PC-3 (cell line): ENCODE data around the gene MARS2. TPM values are rescaled to one million over a fixed set of nuclear protein-coding genes. Genes with fewer than 3 reads are reported as not detected.
A peak's percentile ranks its signal among the peaks of the same experiment; 100 is the strongest.

Experiments used
- ATAC-seq: fragments of 200-7000 bp; cut with Tn5 transposase; 2 replicates; pipeline ENCODE4 v1.9.1; 2020; ENCODE audit warnings: mild to moderate bottlenecking, moderate library complexity
- BruUV-seq: library from RNA; stranded (reverse); fragments of 400-500 nt; replicated peaks from 2 replicates; lab custom pipeline; 2021; lab: Mats Ljungman, UMichigan
- CTCF ChIA-PET: fragments of 300-600 bp; sonication (Branson Sonifier 250); formaldehyde crosslinking; loops from one replicate; lab custom pipeline; 2022; ENCODE audit warnings: antibody characterized with exemption; lab: Charles Lee
- POLR2A ChIA-PET: fragments of 300-600 bp; sonication (Branson Sonifier 250); formaldehyde crosslinking; loops from one replicate; lab custom pipeline; 2022; ENCODE audit warnings: antibody characterized with exemption; ENCODE audit not compliant: unreplicated experiment; lab: Charles Lee
- DNase-seq: peaks from one replicate; pipeline ENCODE4 v3.0.0-alpha.2; 2015
- H2AFZ ChIP-seq: fragments of 300-600 bp; sonication (generic); 2 replicates; pipeline ENCODE4 v1.6.0; 2016; ENCODE audit warnings: antibody characterized with exemption, low read length
- H3F3A ChIP-seq: fragments of 300-600 bp; sonication (generic); one replicate; pipeline ENCODE4 v1.6.0; 2017; ENCODE audit warnings: antibody characterized with exemption, low read length, control low read depth, mild to moderate bottlenecking; ENCODE audit not compliant: unreplicated experiment
- H3K27ac ChIP-seq: fragments of 300-600 bp; sonication (generic); 2 replicates; pipeline ENCODE4 v1.5.1; 2016; ENCODE audit warnings: mild to moderate bottlenecking, low read length
- H3K27me3 ChIP-seq: fragments of 300-600 bp; sonication (generic); 2 replicates; pipeline ENCODE4 v1.6.1; 2016; ENCODE audit warnings: low read length, mixed read lengths
- H3K36me3 ChIP-seq: fragments of 300-600 bp; sonication (generic); 2 replicates; pipeline ENCODE4 v1.6.1; 2016; ENCODE audit warnings: low read depth, mixed run types, low read length, mixed read lengths
- H3K4me1 ChIP-seq: fragments of 300-600 bp; sonication (generic); 2 replicates; pipeline ENCODE4 v1.5.1; 2016; ENCODE audit warnings: low read length; ENCODE audit not compliant: insufficient read depth
- H3K4me2 ChIP-seq: fragments of 300-600 bp; sonication (generic); 2 replicates; pipeline ENCODE4 v1.6.0; 2016; ENCODE audit warnings: low read length
- H3K4me3 ChIP-seq: fragments of 300-600 bp; sonication (generic); 2 replicates; pipeline ENCODE4 v1.5.1; 2016; ENCODE audit warnings: mild to moderate bottlenecking, low read length, mixed read lengths
- H3K79me2 ChIP-seq: fragments of 300-600 bp; sonication (generic); 2 replicates; pipeline ENCODE4 v1.6.1; 2017; ENCODE audit warnings: low read length, mixed read lengths
- H3K9ac ChIP-seq: fragments of 300-600 bp; sonication (generic); 2 replicates; pipeline ENCODE4 v1.6.0; 2016; ENCODE audit warnings: mild to moderate bottlenecking, low read length
- H3K9me2 ChIP-seq: fragments of 300-600 bp; sonication (generic); replicated peaks from 2 replicates; pipeline ENCODE4 v1.6.1; 2016; ENCODE audit warnings: mixed run types, low read length, mixed read lengths
- H3K9me3 ChIP-seq: fragments of 300-600 bp; sonication (generic); 2 replicates; pipeline ENCODE4 v1.6.1; 2016; ENCODE audit warnings: low read length, mixed read lengths
- H4K20me1 ChIP-seq: fragments of 300-600 bp; sonication (generic); 2 replicates; pipeline ENCODE4 v1.6.1; 2016; ENCODE audit warnings: low read length, mixed read lengths
- EZH2 ChIP-seq: fragments of 300-600 bp; sonication (generic); IDR thresholded peaks from one replicate; pipeline ENCODE4 v1.6.1; 2017; ENCODE audit warnings: antibody characterized with exemption, mild to moderate bottlenecking, low read length; ENCODE audit not compliant: unreplicated experiment
- EZH2phosphoT487 ChIP-seq: fragments of 300-600 bp; sonication (generic); IDR thresholded peaks from 2 replicates; pipeline ENCODE4 v1.6.1; 2018; ENCODE audit warnings: mild to moderate bottlenecking, antibody characterized with exemption, low read length, borderline replicate concordance
- intact Hi-C: fragments of 100-400 bp; cut with micrococcal nuclease; formaldehyde crosslinking; loops from 2 replicates; pipeline ENCODE4 v1.9.0; 2023
- total RNA-seq: library from RNA; depleted of rRNA; stranded (reverse); fragments of >200 nt; gene quantifications from 2 replicates; pipeline ENCODE4 v1.2.3, GENCODE V29; 2014
- TF ChIP-seq, protein P1 (sequence below): fragments of 300-600 bp; sonication (generic); conservative IDR thresholded peaks from 2 replicates; pipeline ENCODE4 v1.5.1; 2017; ENCODE audit warnings: antibody characterized with exemption, low read depth, mild to moderate bottlenecking, low read length

MARS2 gene
- total RNA-seq, 1 experiment from 2014 or later, result 8.3 TPM

DNA sequence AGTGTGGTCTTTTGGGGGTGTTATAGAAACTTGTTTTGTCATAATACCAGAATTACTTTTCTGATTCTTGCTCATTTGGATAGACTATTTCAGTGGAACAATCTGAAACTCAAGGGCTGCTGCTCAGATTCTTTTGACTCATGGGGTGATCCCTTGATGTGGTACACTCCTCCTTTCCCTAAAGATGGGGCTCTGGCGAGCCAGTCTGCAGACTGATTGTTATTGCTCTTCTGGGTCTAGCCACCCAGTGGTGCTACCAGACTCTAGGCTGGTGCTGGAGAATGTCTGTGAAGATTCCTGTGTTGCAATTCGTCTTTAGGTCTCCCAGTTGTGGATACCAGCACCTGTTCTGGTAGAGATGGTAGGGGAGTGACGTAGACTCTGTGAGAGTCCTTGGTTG is 4.2 kb upstream of the MARS2 start:
- Histone ChIP-seq H3K4me3 (no peak overlapping the region), H3K27me3 (no peaks in the 10 kb centered on the region), H2AFZ (no peak overlapping the region), H4K20me1 (peaks cover under 1% of the 10 kb centered on the region), H3K4me1 (peaks cover 5% of the 10 kb centered on the region; the same call in 1 of the 2 replicates), H3K27ac (no peak overlapping the region), H3K36me3 (no peaks in the 10 kb centered on the region), H3K9me3 (no peaks in the 10 kb centered on the region), H3K9me2 (no peaks in the 10 kb centered on the region), H3F3A (no peaks in the 10 kb centered on the region), H3K9ac (no peak overlapping the region), H3K79me2 (peaks cover 7% of the 10 kb centered on the region), H3K4me2 (no peak overlapping the region)
- intact Hi-C loops, result loop anchor here (10.0 kb wide), 1 partner anchor 266 kb away; the partner anchor contains the start of gene SF3B1
- ChIA-PET CTCF (interaction anchor here (0.6 kb wide), 1 partner anchor 101 kb away, joined by 3 read pairs; no protein-coding TSS in a partner anchor), POLR2A (no interaction called here)
- no peak for DNase-seq
- ATAC-seq, result no peak
- TF ChIP-seq EZH2 (no peak), EZH2phosphoT487 (no peak)
- TF ChIP-seq, protein P1, sequence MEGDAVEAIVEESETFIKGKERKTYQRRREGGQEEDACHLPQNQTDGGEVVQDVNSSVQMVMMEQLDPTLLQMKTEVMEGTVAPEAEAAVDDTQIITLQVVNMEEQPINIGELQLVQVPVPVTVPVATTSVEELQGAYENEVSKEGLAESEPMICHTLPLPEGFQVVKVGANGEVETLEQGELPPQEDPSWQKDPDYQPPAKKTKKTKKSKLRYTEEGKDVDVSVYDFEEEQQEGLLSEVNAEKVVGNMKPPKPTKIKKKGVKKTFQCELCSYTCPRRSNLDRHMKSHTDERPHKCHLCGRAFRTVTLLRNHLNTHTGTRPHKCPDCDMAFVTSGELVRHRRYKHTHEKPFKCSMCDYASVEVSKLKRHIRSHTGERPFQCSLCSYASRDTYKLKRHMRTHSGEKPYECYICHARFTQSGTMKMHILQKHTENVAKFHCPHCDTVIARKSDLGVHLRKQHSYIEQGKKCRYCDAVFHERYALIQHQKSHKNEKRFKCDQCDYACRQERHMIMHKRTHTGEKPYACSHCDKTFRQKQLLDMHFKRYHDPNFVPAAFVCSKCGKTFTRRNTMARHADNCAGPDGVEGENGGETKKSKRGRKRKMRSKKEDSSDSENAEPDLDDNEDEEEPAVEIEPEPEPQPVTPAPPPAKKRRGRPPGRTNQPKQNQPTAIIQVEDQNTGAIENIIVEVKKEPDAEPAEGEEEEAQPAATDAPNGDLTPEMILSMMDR, result no peak
- BruUV-seq, result no TSS peak

DNA sequence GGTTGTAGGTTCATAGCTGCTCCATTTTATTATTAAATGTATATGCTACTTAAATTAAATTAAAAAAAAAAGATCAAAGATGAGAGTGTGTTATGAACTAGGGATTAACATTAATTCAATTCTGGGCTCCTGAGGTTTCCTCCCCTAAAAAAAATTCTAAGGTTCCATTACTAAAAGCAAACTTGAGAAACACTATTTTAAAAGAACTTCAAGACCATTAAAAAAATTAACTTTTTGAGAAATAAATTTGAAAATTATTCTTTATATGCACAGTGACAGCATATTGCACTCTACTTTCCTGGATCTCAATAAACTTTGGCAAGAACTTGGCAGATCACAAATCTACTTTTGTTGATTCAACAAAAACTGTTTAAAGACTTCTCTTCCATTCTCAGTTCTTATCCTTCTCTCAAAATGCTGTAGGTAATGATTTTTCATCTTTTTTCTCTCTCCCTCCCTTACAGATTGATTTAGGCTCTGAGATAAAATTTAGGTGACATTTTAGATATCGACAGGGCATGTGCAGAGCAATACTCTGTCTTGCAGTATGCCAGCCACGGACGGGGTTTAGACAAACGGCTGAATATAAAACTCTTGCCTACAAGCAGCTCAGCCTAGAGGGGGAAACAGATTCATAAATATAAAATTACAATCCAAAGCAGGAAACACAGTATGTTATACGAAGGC is 592 bp upstream of the MARS2 start:
- no peaks in the 10 kb centered on the region for H3K9me3 ChIP-seq
- H2AFZ ChIP-seq, result peak overlapping the region; percentile 96
- ATAC-seq (peak; percentile 43), DNase-seq (no peak)
- ChIA-PET CTCF (interaction anchor here (0.6 to 0.8 kb wide), 2 partner anchors 105 to 953 kb away, joined by 3 to 4 read pairs; no protein-coding TSS in a partner anchor), POLR2A (interaction anchor here (0.6 to 1.1 kb wide), 3 partner anchors 11 to 204 kb away, joined by 3 to 9 read pairs (median 3); partner anchors contain the start of gene HSPE1)
- H3K27ac ChIP-seq, result peak overlapping the region; percentile 34
- TSS peak; percentile 74 for BruUV-seq
- intact Hi-C loops, result loop anchor here (1.0 to 10.0 kb wide), 5 partner anchors 92 to 547 kb away; partner anchors contain the start of genes MOB4 and SF3B1
- peaks cover 14% of the 10 kb centered on the region for H3K4me1 ChIP-seq
- TF ChIP-seq EZH2 (no peak), EZH2phosphoT487 (no peak)
- TF ChIP-seq, protein P1, result no peak
- H3K79me2 ChIP-seq, result peaks cover 44% of the 10 kb centered on the region
- H3F3A ChIP-seq, result no peaks in the 10 kb centered on the region
- H3K4me3 ChIP-seq, result peak overlapping the region; percentile 75
- H3K9me2 ChIP-seq, result no peaks in the 10 kb centered on the region
- H4K20me1 ChIP-seq, result peaks cover 33% of the 10 kb centered on the region
- H3K4me2 ChIP-seq, result peak overlapping the region; percentile 88
- peak overlapping the region; percentile 77 for H3K9ac ChIP-seq
- no peaks in the 10 kb centered on the region for H3K27me3 ChIP-seq
- no peaks in the 10 kb centered on the region for H3K36me3 ChIP-seq
